DMS153 treated with DMSO at 0.1 percent for 48 hours (cell line): ENCODE results near the gene PICALM.

ENCODE experiments used
- DNase-seq: peaks from one replicate; lab custom pipeline; 2025; ENCODE audit not compliant: unreplicated experiment; lab: John Stamatoyannopoulos, UW

PICALM gene

DNA sequence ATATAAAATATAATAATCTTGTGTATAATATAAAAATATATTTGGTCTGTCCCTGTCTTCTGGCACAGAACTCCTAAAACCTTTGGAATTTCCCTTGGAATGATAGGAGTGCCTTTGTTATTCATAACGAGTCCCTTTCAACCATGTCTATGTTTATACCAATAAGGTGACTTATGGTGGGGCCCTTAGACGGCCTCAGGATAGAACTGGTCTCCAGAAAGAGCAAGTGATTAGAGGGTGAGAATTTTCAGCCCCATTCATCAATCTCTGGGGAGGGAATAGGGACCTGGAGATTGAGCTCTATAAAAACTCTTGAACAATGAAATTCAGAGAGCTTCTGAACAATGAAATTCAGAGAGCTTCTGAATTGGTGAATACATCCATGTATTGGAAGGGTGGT lies 18.4 kb upstream of the PICALM start:
- DNase-seq: no peak

DNA sequence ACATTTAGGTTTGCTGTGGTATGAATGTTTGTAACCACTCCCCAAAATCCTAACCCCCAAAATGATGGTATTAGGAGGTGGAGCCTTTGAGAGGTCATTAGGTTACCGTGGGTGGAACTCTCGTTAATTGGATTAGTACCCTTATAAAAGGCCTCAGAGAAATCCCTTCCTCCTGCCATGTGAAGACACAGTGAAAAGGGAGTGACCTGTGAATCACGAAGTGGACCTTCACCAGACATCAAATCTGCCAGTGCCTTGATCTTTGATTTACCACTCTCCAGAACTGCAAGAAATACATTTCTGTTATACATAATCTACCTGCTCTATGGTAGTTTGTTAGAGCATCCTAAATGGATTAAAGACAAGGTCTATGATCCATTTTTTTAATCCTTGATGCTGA lies 12.6 kb upstream of the PICALM start:
- DNase-seq: no peak

DNA sequence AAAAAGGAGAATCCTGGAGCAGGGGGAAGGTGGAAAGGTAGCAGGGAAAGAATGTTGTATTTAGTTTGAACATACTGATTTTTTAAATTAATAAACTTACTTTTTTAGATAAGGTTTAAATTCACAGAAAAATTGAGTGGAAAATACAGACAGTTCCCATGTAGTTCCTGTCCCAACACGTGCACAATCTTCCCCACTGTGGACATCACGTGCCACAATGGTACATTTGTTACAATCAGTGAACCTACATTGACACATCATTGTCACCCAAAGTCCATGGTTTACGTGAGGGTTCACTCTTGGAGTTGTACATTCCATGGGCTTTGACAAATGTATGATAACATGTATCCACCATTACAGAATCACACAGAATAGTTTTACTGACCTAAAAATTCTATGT lies 10.5 kb upstream of the PICALM start:
- DNase-seq: no peak

DNA sequence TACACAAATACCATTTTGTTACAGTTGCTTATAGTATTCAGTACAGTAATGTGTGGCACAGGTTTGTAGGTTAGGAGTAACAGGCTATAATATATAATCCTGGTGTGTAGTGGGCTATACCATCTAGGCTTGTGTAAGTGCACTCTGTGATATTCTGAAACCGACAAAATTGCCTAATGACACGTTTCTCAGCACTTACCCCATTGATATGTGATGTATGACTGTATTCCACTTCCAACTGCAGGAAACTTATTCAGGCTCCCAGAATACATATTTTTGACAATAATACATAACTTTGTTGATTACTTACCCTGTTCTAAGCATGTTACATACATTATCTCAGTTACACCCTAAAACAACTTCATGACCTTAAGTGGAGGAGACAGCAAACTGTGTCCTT lies 5.1 kb upstream of the PICALM start:
- DNase-seq: no peak

DNA sequence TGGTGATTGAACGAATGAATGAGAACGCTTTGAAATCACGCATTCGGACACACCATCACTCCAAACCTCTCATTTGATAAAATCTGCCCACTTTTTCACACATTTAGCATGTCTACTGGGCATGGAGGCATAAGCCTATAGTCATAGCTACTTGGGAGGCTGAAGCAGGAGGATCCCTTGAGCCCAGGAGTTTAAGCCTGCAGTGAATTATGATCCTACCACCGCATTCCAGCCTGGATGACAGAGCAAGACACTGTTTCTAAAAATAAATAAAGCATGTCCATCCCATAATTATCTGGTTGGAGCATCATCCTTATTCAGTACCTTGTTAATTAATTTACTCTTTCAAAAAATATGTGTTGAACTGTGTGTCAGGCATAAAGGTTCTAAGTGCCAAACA lies 3.3 kb upstream of the PICALM start:
- DNase-seq: no peak

DNA sequence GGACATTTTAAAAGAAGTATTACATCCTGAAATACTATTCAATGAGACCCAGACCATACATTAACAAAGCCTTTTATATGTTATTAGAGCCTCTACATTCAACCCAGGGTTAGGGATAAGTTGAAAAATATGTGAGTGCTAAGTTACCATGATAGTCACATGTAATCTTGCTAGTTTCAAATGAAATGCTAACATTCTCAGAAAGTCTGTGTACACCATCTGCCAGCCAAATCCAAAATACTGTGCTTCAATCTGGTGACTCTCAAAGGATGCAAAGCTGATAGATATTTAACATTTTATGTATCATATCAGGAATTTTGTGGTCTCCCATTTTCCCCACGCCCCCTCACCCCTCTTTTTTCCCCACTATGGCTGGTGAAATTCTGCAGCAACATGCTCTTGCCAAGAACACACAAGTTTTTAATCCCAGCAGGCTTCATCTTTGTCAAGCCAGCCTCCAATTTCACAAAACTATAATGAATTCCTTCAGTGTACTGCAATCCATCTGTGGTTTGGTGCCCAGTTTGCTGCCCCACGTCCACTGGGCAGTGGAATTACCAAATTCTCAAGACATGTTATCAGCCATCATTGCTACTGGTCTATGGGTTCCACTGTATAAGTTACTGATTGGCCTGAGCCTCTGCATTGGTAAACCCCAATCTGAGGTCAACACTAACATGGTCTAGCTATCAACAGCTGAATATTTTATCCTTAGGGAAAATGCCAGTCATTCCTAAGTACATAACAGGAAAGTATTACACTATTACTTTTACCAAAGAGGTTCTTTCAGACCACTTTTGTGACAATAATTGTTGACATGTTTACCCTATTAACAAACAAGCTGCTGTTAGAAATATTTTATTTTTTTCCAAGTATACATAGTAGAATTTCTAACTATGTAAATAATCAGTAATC lies 1.5 kb upstream of the PICALM start:
- no peak for DNase-seq

DNA sequence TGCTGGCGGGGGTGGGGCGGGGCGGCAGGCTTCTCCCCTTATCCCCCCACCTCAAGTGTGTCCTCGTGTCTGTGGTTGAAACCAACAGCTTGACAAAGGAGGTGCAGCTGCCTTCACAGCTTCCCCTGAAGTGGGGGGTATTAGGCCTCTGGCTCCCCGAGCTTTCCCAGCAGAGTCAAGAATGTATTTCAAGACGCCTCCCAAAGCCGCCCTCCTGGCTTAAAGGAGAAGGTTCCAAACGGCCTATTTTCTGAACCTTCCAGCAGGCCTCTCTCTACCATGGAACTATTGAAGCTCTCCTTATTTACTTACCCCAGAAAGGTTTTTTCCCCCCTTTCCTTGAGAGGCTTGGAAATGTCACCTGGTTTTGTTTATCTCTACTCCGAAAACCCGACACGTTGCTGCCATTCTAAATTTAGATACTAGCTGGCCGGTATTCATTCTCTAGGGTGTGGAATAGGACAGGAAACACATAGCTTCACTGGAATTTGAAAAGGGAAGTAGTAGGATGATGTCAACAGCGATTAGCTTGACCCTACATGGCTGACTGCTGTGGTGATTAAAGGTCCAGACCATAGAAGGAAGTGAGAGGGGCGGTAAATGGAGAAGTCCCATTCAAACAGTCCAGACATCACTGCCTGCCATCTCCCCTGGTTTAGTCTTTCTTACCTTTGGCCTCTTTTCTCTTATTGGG lies 671 bp upstream of the PICALM start:
- DNase-seq: peak; percentile 63

DNA sequence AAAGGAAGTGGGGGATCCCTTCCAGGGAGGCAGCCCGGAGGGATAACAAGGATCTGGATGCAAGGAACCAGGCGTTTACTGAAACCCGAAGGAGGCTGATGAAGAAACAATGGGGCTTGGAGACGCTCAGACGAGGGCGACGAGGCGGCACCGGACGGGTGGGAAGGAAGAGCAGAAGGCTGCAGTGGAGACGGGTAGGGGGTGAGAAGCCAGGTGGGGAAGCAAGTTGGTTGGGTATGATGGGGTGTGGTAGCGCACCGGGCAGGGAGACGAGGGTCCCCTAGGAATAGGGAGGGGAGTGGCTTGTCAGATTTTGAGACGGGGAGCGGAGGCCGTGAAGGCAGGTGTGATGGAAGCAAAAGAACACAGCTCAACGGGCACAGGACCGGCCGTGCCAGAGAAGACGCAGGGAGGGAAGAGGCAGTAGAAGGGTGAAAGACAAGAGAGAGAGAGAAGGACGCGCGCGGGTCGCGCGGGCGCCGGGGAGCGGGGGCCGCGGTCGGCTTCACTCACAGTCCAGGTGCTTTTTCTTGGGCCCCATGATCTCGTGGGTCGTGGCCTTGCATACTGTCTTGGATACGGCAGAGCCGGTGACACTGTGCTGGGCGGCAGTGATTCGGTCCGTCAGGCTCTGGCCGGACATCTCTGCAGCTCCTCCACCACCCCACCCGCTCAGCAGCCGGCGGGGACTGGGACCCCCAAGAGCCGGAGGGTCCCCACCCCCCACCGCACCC lies 579 bp downstream of the PICALM start:
- peak; percentile 25 for DNase-seq

DNA sequence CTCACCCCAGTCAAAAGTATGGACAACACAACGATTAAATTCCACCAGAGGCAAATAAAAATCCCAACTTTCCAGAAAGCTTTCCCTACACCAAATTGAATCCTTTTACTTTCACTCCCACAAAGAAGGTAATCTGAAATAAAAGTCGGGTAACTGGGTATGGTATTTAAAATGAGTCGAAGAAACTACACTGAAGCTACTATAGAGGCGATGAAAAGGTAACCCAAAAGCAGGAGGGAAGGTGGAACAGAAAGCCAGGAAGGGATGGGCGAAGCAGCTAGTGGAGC lies 1.1 kb downstream of the PICALM start:
- DNase-seq: peak; percentile 13

DNA sequence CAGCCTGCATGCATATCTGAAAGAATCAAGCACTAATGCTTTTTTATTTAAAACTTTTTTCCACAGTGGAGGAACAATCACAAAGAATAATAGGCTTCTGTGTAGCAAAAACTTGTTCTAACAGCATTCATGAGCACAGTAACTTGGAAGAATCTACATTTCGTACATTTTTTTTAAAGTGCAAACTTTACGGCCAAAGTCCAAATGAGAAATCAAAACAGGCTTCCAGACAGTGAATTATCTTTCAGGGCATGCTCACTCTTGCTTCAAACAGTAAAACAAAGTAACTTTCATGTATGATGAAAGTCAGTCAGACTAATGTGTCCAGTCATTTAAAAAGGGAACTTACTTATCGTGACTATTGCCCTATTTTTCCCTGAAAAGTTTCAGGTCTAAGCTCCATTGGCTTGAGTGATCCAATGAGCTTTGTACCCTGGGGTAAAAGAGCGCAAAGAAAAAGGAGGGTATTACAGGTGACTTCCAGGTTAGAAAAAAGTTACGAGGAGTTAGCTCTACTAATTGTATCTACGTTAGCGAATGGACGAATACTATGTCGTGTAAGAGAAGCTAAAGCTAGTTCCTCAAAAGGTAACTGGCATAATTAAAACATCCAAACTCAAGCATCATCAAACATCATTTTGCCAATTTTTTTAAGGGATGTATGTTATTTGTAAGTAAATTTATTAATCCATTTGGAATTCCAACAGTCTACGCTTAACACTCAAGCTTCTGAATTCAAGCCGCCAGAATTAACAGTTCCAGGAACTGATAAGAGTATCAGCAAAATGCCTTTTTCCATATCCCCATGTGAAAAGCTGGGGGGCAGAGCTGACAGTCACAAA lies 1.7 kb downstream of the PICALM start:
- no peak for DNase-seq

DNA sequence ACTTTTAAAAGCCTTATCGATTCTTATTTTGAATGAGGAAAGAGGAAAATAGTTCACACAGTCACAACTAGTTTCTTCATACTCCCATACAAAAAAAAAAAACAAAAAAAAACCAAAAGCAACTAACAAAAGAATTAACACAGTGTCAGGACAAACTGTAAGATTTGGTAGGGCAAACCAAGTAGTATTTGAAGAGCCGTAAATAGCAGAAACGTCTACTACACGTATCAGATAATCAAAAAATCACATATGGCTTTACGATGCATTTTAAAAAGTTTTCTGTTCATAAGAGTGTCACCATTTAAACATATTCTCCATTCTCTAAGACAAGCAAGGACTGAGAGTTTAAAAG lies 2.3 kb downstream of the PICALM start:
- no peak for DNase-seq

DNA sequence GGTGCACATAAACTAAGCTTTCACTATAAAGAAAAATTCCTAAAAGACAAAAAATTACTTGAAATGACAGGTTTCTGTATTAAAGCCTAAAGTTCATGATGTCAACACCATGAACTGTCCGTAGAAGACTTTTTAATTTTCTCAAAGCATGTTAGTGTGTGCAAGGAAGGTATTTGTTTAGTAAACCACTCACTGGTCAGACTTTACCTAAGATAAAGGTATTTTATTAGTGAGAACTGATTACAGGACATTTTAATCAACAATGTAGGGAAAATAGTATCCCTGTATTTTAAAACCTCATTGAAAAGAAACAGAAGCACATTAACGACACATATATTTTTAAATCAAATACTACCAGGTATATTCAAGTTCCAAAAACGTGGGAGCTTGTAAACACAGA lies 2.9 kb downstream of the PICALM start:
- DNase-seq: no peak

DNA sequence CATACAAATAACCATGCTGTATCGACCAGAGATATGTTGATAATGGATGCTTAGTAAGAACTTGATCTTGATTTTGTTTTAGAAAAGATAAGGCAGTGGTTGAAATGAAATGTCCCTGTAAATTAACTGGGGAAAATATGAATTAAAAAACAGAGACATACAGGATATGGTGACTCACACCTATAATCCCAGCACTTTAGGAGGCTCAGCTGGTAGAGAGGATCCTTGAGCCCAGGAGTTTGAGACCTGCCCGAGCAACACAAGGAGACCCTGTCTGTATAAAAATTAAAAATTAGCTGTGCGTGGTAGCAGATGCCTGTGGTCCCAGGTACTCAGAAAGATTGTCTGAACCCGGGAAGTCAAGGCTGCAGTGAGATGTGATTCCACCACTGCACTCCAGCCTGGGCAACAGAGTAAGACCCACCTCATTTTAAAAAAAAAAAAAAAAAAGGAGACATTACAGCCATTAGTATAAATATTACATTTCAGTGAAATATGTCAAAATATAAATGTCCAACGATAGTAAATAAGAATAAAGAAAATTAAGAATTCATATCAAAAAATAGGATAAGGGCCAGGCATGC lies 4.6 kb downstream of the PICALM start:
- DNase-seq: no peak

DNA sequence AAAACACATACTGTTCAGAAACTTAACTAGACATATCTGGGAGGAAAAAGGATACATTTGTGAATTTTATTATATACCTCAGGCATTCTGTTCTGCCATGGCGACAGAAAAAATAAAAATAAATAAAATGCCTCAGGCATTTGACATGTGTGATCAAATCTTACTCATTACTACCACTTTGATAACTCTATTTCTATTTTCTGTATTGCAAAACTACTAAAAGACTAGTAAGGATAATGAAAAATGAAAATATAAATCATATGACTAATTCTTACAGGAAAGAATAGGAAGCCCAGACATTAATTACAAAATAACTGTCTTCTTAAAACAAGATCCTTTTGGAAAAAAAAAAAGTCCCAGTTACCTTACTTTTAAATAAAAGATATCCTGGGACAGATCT lies 5.3 kb downstream of the PICALM start:
- DNase-seq: no peak

DNA sequence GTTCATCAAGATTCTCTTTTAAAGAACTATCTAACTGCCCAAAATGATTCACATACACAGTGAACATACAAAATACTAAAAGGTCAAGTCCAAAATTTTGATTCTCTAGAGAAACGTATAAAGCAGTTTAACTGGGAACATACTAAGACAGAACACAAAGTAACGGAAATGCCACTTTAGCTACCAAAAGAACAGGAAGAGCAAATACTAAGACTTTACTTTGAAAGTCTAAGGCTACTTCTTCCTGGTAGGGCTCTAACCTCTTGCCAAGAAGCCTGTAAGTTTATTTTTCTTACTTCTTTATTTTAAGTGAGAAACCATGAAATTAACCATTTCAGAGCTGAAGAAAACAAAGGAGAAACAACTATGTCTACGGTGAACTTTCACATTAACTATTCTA lies 6.2 kb downstream of the PICALM start:
- DNase-seq: no peak

DNA sequence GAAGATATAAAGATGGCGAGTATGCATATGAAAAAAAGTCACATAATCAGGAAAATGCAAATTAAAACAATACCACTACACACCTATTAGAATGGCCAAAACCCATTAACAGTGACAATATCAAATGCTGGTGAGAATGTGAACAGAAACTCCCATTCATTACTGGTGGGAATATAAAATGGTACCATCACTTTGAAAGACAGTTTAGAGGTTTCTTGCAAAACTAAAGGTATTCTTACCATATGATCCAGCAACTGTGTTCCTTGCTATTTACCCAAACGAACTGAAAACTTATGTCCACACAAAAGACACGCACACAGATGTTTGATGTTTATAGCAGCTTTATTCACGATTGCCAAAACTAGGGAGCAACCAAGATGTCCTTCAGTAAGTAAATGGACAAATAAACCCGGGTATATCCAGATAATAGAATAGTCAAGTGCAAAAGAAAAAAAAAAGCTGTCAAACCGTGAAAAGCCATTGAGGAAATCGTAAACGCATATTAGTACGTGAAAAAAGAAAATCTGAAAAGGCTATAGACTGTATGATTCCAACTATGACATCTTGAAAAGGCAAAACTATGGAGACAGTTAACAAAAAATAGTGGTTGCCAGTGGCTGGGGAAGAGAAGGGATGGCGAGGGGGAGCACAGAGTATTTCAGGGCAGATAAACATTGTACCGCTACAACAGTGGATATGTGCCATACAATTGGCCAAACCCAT lies 7.2 kb downstream of the PICALM start:
- DNase-seq: no peak

DNA sequence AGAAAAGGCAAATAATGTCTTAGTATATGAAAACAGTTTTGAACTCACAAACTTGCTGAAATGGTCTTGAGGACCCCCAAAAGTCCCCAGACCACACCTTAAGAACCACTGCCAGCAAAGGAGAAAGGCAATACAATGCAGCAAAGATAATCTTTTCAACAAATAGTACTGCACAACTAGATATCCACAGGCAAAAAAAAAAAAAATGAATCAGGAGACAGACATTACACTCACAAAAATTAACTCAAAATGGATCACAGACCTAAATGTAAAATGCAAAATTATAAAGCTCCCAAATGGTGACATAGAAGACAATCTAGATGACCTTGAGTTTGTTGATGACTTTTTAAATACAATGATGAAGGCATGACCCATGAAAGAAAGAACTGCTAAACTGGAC lies 8.3 kb downstream of the PICALM start:
- DNase-seq: no peak

DNA sequence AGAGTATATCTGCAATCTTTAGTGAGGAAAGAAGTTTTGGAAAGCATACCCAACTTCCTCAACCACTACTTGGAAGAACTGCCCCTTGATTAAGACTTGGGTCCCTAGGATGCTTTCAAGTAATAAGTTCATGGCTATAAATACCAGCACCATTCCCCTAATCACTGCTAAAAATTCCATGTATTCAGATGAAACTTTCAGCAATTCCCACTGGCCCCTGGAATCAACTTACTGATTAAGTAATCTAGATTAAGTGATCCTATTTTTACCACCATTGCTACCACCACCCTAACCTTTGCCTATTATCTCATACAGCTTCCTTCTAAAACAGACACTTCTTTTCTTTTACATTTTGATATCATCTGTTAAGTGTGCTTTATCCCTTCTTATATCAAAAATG lies 10.5 kb downstream of the PICALM start:
- no peak for DNase-seq

DNA sequence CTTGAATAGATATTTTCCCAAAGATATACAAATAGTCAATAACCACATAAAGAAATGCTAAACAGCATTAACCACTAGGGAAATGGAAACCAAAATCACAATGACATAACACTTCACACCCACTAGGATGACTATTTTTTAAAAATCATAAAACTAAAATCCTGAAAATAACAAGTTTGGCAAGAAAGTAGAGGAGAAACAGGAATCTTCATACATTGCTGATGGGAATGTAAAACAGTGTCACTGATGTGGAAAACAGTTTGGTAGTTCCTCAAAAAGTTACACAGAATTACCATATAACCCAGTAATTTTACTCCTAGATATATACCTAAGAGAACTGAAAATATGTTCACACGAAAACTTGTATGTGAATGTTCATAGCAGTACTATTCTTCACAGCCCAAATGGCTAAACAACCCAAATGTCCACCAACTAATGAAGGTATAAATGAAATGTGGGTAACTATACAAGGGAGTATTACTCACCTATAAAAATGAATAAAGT lies 12.5 kb downstream of the PICALM start:
- DNase-seq: no peak
